ENCODE results near the gene BLOC1S2. TPM values are rescaled to one million over a fixed set of nuclear protein-coding genes. Genes with fewer than 3 reads are reported as not detected.

The BLOC1S2 gene
- total RNA-seq, 1 experiment from 2014 or later = 79.6 TPM

Small RNA genes within 50 kb of the gene (small RNA-seq; reads per million reads assigned to genes)
- gene RNU6-422P (not detected), gene SNORA12 (5.0 reads per million, percentile 89 among the genes with 10 or more reads in this experiment)

Other genes starting within 250 kb of the BLOC1S2 start
- not detected in 2 replicates for gene CPN1, start 204.8 kb downstream of the BLOC1S2 start, total RNA-seq (2014; rRNA removed; shearing (Covaris generic))
- gene ERLIN1, start 100.7 kb downstream of the BLOC1S2 start, total RNA-seq (2014; rRNA removed; shearing (Covaris generic)) = 56.7 and 75.2 TPM in 2 replicates
- gene CHUK, start 57.1 kb downstream of the BLOC1S2 start, total RNA-seq (2014; rRNA removed; shearing (Covaris generic)) = 30.9 and 32.9 TPM in 2 replicates
- gene CWF19L1, start 19.0 kb downstream of the BLOC1S2 start, total RNA-seq (2014; rRNA removed; shearing (Covaris generic)) = 40.1 and 40.2 TPM in 2 replicates
- not detected in 2 replicates for gene PKD2L1, start 43.5 kb upstream of the BLOC1S2 start, total RNA-seq (2014; rRNA removed; shearing (Covaris generic))
- gene SCD, start 60.6 kb upstream of the BLOC1S2 start, total RNA-seq (2014; rRNA removed; shearing (Covaris generic)) = 149 and 198 TPM in 2 replicates
- gene WNT8B, start 176.3 kb upstream of the BLOC1S2 start, total RNA-seq (2014; rRNA removed; shearing (Covaris generic)) = not detected in 2 replicates
- 0.93 and 1.9 TPM in 2 replicates for gene SEC31B, start 233.2 kb upstream of the BLOC1S2 start, total RNA-seq (2014; rRNA removed; shearing (Covaris generic))
- gene NDUFB8, start 243.2 kb upstream of the BLOC1S2 start, total RNA-seq (2014; rRNA removed; shearing (Covaris generic)) = 239 and 289 TPM in 2 replicates
- gene HIF1AN, start 249.3 kb upstream of the BLOC1S2 start, total RNA-seq (2014; rRNA removed; shearing (Covaris generic)) = 9.0 and 9.8 TPM in 2 replicates

Measured in HT1080 (cell line).